ENCODE results near the gene CLEC2B.

CLEC2B gene

DNA sequence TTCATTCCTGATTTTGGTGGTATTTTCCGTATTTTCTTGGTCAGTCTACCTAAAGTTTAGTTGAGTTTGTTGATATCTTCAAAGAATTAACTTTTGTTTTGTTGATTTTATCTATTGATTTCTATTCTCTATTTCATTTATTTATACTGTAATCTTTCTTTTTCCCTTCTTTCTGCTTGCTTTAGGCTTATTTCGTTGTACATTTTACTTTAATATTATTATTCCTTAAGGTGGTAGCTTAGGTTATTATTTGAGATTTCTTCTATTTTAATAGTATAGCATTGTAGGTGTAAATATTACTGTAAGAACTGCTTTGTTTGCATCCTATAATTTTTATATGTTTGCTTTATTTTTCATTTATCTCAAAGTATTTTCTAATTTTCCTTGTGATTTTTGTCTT, 63.3 kb downstream of the CLEC2B start:
- DNase-seq (ENCODE audit: low read depth) = no peak
- H3K9ac ChIP-seq (ENCODE audit: low read length) = no peak overlapping the region
- no peak overlapping the region for H3K4me3 ChIP-seq (ENCODE audit: low read length)
- peaks cover 4% of the 10 kb centered on the region for H3K4me1 ChIP-seq (ENCODE audit: control insufficient read depth, insufficient read depth, low read length)
- no peaks in the 10 kb centered on the region for H3K36me3 ChIP-seq (ENCODE audit: control insufficient read depth, insufficient read depth, low read length, severe bottlenecking)
- no peaks in the 10 kb centered on the region for H3K27me3 ChIP-seq (replicated peaks; ENCODE audit: control insufficient read depth, insufficient read depth, low read length)
- no peaks in the 10 kb centered on the region for H3K9me3 ChIP-seq (ENCODE audit: control insufficient read depth, low read length)

All from adipocyte (in vitro differentiated cells).